Left renal pelvis (tissue), 4 donors: Measurements from ENCODE around the gene ZNF92. TPM values are rescaled to one million over a fixed set of nuclear protein-coding genes. Genes with fewer than 3 reads are reported as not detected.
"Not testable (repeated sequence)": the region's sequence is repeated elsewhere in the genome, so short reads cannot be mapped to it uniquely, and the experiment has no call there.

Source experiments
- DNase-seq, 4 donors: peaks; one replicate each; pipeline ENCODE4 v3.0.0-alpha.2; 2013; ENCODE audit warnings: low read depth in 4 of 4, low spot score in 3 of 4
- polyA plus RNA-seq, 4 donors: library from polyadenylated mRNA; unstranded; fragments of 120-200 nt; gene quantifications; one replicate each; pipeline ENCODE4 v1.2.1, GENCODE V29; 2013; ENCODE audit not compliant: insufficient read length in 4 of 4

Gene ZNF92
- polyA plus RNA-seq = 10 to 100 TPM; 18.3 to 35.9 (median 23.1) TPM

GRCh38 chr7:65373608-65374351 lies at the start of gene ZNF92:
Gene ZNF92, plus strand, starts transcription at chr7:65373855. Its CDS starts 143 bp downstream, at chr7:65373998.
- peak; percentile 86 to 94 (median 90) for DNase-seq

- no peak for DNase-seq
These were observed 47.7 kb upstream of the ZNF92 start for GRCh38 chr7:65325793-65326432.

GRCh38 chr7:65338346-65338745 lies 35.3 kb upstream of the ZNF92 start:
- no peak for DNase-seq

DNA sequence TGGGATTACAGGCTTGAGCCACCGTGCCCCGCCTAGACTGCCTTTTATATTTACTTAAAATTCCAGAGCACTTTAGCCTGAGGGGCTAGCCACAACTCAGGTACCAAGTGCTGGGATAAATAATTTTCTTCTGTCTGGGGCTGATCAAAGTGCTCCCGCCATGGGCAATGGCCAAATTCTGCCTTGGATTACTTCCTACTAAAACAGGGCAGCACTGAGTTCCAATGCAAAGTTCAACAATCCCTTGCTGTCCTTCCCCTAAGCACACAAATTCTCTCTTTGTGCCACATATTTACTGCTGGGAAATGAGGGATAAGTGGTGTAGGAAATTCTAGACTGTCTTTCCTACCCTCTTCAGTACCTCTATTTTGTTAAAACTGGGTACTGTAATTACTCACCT lies 34.4 kb upstream of the ZNF92 start:
- no peak for DNase-seq

DNA sequence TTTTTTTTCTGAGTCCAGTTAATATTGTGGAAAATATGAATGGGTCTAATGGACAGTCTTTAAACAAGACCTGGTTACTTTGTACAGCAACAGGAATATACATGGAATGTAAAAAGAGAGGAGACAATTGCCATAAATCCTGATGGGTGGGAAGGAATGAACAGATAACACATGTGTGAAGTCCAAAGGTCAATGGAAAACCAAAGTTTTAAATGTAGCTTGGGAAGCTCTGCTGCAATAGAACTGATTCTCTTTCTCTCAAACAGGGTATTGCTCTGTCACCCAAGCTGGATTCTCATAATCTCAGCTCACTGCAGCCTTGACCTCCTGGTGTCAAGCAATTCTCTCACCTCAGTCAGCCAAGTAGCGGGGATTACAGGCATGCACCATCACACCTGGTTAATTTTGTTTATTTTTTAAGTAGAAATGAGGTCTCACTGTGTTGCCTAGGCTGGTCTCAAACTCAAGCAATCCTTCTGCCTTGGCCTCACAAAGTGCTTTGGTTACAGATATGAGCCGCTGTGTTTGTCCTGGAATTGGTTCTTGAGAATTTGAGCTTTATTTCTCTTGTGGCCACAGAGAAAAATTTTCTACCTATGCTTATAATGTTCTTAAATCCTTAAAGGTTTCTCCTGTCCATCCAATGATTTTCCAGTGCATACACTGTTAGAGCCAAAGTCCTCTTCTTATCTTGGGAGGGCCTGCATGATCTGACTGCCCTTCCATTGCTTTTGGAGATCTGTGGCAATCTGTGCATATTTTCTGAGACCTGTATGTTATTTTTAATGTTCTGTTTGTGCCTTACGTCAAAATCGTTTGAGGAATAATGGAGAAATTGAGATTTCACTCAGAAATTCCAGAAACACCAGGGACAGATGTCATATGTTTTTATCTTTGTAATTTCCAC lies 30.7 kb upstream of the ZNF92 start:
- no peak for DNase-seq

- DNase-seq = not testable (repeated sequence)
These were observed 29.1 kb upstream of the ZNF92 start for GRCh38 chr7:65344541-65344940.

DNA sequence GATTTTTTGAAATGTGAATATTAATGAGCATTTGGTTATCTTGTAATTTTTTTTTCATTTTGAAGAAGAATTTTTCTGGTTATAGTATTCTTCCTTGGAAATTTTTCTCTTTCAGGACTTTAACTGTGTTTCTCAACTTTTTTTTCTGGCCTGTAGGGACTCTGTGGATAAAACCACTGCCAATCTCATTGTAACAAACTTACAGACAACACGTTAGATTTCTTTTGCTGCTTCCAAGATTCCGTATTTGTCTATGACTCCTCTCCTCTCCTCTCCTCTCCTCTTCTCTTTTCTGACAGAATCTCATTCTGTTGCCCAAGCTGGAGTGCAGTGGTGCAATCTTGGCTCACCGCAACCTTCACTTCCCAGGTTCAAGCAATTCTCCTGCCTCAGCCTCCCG lies 19.4 kb upstream of the ZNF92 start:
- no peak for DNase-seq

DNA sequence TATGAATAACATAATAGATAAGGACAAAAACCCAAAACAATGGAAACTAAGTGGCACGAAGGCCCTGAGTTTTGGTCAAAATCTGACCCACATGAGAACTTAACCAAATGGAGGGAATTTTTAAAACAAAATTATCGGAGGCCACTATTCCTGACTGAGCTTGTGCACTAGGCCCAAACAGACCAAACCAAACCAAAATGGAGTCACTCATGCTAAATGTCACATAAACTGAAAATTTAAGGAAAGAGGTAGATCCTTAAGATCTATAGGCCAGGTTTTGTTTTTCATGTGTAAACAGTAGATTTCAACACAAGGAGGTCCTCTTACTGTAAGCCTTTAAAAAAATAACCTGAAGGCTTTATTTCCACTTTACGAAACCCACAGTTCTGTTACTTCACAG lies 3.8 kb upstream of the ZNF92 start:
- no peak for DNase-seq

DNA sequence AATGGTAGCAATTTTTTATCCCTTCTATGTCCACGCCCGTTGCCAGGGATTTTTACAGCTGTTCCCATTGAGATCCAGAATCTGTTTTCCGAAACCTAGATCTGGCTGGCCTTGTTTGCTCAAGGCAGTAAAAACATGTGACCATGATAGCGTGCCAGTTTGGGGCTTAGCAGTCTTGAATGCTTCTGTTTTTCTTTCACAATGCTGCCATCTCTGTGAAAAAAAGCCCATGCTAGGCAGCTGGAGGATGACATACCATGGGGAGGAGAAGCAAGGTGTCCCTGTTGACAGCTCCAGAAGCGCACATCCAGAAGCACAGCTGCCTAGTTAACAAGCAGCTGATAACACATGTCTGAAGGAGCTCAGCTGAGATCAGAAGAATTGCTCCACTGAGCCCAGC lies 2.2 kb upstream of the ZNF92 start:
- DNase-seq = no peak

- no peak for DNase-seq
These were observed 5.7 kb downstream of the ZNF92 start for GRCh38 chr7:65379318-65379717.

DNA sequence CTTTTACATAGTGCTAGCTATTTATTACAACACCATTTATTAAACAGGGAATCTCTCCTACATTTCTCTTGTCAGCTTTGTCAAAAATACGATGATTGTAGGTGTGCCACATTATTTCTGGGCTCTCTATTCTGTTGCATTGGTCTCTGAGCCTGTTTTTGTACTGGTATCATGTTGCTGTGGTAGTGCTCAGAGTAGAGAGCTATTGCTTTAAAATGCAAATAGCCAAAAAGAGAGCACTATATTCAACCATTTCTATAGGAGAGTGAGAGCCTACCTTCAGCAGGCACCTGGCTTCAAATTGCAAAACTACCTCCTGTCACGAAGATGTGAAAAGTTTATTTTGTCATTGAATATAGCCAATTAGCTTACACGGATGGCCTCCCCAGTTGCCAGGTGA lies 8.1 kb downstream of the ZNF92 start:
- DNase-seq = no peak

- DNase-seq = no peak
These were observed 8.8 kb downstream of the ZNF92 start for GRCh38 chr7:65382452-65382851.

DNA sequence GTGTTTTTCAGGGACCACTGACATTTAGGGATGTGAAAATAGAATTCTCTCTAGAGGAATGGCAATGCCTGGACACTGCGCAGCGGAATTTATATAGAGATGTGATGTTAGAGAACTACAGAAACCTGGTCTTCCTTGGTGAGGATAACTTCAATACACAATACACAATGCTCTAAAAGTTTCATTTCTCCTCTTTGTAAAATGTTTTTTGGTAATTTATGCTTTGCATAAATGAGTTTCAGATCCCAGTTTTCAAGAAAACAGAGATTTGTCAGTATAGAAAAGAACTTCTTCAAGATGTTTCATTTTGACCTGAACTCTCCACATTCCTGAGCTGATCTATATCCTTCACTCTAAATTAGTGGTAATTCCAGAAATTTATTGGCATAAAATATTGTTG lies 14.2 kb downstream of the ZNF92 start:
- DNase-seq = no peak

GRCh38 chr7:65390588-65390987 lies 16.9 kb downstream of the ZNF92 start:
- DNase-seq = no peak

DNA sequence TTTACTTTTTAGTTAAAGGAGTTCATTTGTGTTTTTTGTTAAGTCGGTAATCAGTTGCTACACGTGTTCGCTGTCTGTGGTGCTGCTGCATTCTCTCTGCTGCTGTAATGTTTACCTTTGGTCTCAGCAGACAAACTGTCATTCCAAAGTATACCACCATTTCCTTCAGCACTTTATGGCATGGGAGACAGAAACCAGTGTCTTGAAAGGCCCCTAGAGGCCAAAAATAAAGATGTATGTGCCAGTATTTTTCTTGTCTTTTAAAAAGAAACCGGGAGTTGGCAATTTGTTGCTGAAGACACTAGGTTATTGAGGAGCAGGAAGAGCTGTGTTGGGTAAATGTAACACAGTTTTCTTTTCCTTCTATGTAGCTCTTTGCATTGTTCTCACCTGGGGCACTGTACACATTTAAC lies 24.1 kb downstream of the ZNF92 start:
- peak in 1 of 4 donors; percentile 7 for DNase-seq

DNA sequence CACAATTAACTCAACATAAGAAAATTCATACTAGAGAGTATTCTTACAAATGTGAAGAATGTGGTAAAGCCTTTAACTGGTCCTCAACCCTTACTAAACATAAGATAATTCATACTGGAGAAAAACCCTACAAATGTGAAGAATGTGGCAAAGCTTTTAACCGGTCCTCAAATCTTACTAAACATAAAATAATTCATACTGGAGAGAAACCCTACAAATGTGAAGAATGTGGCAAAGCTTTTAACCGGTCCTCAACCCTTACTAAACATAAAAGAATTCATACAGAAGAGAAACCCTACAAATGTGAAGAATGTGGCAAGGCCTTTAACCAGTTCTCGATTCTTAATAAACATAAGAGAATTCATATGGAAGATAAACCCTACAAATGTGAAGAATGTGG lies 25.0 kb downstream of the ZNF92 start:
- not testable (repeated sequence) for DNase-seq

DNA sequence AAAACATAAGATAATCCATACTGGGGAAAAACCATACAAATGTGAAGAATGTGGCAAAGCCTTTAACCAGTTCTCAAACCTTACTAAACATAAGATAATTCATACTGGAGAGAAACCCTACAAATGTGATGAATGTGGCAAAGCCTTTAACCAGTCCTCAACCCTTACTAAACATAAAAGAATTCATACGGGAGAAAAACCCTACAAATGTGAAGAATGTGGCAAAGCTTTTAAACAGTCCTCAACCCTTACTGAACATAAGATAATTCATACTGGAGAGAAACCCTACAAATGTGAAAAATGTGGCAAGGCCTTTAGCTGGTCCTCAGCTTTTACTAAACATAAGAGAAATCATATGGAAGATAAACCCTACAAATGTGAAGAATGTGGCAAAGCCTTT lies 25.4 kb downstream of the ZNF92 start:
- DNase-seq = not testable (repeated sequence)

- no peak for DNase-seq
These were observed 30.4 kb downstream of the ZNF92 start for GRCh38 chr7:65404020-65404419.

DNA sequence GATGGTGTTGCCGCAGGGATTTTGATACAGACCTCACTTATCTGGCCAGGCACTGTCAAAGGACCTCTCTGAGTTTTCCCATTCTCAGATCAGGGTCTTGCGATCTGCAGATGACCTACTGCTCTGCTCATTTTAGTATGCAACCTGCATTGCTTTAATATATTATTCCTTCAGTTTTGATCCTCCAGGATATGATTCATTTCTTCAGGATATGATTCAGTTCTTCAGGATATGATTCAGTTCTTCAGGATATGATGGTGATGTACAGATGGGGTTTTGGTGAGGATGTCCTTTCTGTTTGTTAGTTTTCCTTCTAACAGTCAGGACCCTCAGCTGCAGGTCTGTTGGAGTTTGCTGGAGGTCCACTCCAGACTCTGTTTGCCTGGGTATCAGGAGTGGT lies 33.1 kb downstream of the ZNF92 start:
- DNase-seq = not testable (repeated sequence)

GRCh38 chr7:65409363-65409762 lies 35.7 kb downstream of the ZNF92 start:
- no peak for DNase-seq

DNA sequence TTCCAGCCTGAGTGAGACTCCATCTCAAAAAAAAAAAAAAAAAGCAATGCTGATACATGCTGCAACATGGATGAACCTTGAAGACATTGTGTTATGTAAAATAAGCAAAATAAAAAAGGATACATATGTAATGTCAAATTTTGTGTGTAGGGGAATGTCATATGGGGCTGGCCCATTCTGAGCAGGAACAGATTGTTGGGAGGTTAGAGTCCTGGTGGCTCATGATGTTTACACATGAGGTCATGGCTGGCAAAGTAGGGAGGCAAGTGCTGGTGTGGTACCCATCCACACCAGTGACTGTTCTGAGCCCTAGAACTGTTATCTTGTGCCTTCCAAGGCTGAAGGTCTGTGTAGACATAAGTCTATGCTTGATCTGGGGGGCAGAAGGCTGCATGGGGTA lies 37.6 kb downstream of the ZNF92 start:
- no peak for DNase-seq
